DMS 273 treated with DMSO at 0.1 percent for 48 hours (cell line): ENCODE measurements around the gene VWF.
"Not testable (repeated sequence)": the region's sequence is repeated elsewhere in the genome, so short reads cannot be mapped to it uniquely, and the experiment has no call there.

Experiments
- DNase-seq: peaks from one replicate; lab custom pipeline; 2025; lab: John Stamatoyannopoulos, UW

VWF gene

GRCh38 chr12:6032726-6033125 is 91.7 kb downstream of the VWF start:
- no peak for DNase-seq

GRCh38 chr12:6031001-6031400 is 93.5 kb downstream of the VWF start:
- DNase-seq: no peak

GRCh38 chr12:6030081-6030480 is 94.4 kb downstream of the VWF start:
- DNase-seq: no peak

GRCh38 chr12:6029401-6029800 is 95.1 kb downstream of the VWF start:
- DNase-seq: no peak

- no peak for DNase-seq
Measured at GRCh38 chr12:6026998-6027397, 97.5 kb downstream of the VWF start.

GRCh38 chr12:6025703-6026298 is 98.7 kb downstream of the VWF start:
- not testable (repeated sequence) for DNase-seq

- DNase-seq: not testable (repeated sequence)
Measured at GRCh38 chr12:6024066-6024465, 100.4 kb downstream of the VWF start.

- no peak for DNase-seq
Measured at GRCh38 chr12:6020930-6021329, 103.5 kb downstream of the VWF start.

GRCh38 chr12:6020511-6020910 is 104.0 kb downstream of the VWF start:
- DNase-seq: not testable (repeated sequence)

GRCh38 chr12:6019256-6019655 is 105.2 kb downstream of the VWF start:
- not testable (repeated sequence) for DNase-seq

GRCh38 chr12:6018265-6018664 is 106.2 kb downstream of the VWF start:
- DNase-seq: no peak

- DNase-seq: no peak
Measured at GRCh38 chr12:6016756-6017155, 107.7 kb downstream of the VWF start.

- DNase-seq: not testable (repeated sequence)
Measured at GRCh38 chr12:6016004-6016403, 108.5 kb downstream of the VWF start.

- DNase-seq: not testable (repeated sequence)
Measured at GRCh38 chr12:6015271-6015670, 109.2 kb downstream of the VWF start.

GRCh38 chr12:6010631-6011350 is 113.7 kb downstream of the VWF start:
- not testable (repeated sequence) for DNase-seq

- no peak for DNase-seq
Measured at GRCh38 chr12:5997260-5997659, 127.2 kb downstream of the VWF start.

- no peak for DNase-seq
Measured at GRCh38 chr12:5996459-5996858, 128.0 kb downstream of the VWF start.

GRCh38 chr12:5989621-5990020 is 134.8 kb downstream of the VWF start:
- no peak for DNase-seq

- no peak for DNase-seq
Measured at GRCh38 chr12:5988659-5989116, 135.8 kb downstream of the VWF start.

GRCh38 chr12:5988088-5988487 is 136.4 kb downstream of the VWF start:
- no peak for DNase-seq

- DNase-seq: no peak
Measured at GRCh38 chr12:5987573-5987972, 136.9 kb downstream of the VWF start.

- no peak for DNase-seq
Measured at GRCh38 chr12:5985471-5985870, 139.0 kb downstream of the VWF start.

- no peak for DNase-seq
Measured at GRCh38 chr12:5984873-5985272, 139.6 kb downstream of the VWF start.

GRCh38 chr12:5982106-5982505 is 142.4 kb downstream of the VWF start:
- no peak for DNase-seq
